Activated T-helper 2 cell treated with anti-CD3 and anti-CD28 coated beads, Interferon-gamma antibody, Interleukin-2, Interleukin-4, amounts not matched to agents 10 μg/mL and 5 μg/mL and 100 μg/mL, durations not matched to agents 14 hours and 24 hours and 36 hours (primary cell): ENCODE results near the gene HTRA3. TPM values are rescaled to one million over a fixed set of nuclear protein-coding genes. Genes with fewer than 3 reads are reported as not detected.

Source experiments
- DNase-seq: peaks from one replicate; pipeline ENCODE4 v3.0.0; 2021; ENCODE audit warnings: low spot score
- H3K27ac Mint-ChIP-seq: one replicate; pipeline ENCODE4 v1.8.0; 2021; ENCODE audit warnings: mixed read lengths
- H3K27me3 Mint-ChIP-seq: one replicate; pipeline ENCODE4 v1.8.0; 2021; ENCODE audit warnings: low read depth, mixed read lengths
- H3K36me3 Mint-ChIP-seq: one replicate; pipeline ENCODE4 v1.8.0; 2021; ENCODE audit warnings: low read depth, mixed read lengths
- H3K4me1 Mint-ChIP-seq: one replicate; pipeline ENCODE4 v1.8.0; 2021; ENCODE audit warnings: low read depth, mixed read lengths
- H3K4me3 Mint-ChIP-seq: one replicate; pipeline ENCODE4 v1.8.0; 2021; ENCODE audit warnings: low read depth, mild to moderate bottlenecking, moderate library complexity, mixed read lengths
- H3K9me3 Mint-ChIP-seq: one replicate; pipeline ENCODE4 v1.8.0; 2021; ENCODE audit warnings: mixed read lengths
- intact Hi-C: fragments of 100-400 bp; cut with micrococcal nuclease; formaldehyde crosslinking; loops from one replicate; pipeline ENCODE4 v1.15.1; 2023
- total RNA-seq: library from RNA; stranded (reverse); gene quantifications from 2 replicates; pipeline ENCODE4 v1.2.3, GENCODE V29; 2022

Gene HTRA3
- total RNA-seq, 1 donor from 2014 or later: 0.23 TPM

DNA sequence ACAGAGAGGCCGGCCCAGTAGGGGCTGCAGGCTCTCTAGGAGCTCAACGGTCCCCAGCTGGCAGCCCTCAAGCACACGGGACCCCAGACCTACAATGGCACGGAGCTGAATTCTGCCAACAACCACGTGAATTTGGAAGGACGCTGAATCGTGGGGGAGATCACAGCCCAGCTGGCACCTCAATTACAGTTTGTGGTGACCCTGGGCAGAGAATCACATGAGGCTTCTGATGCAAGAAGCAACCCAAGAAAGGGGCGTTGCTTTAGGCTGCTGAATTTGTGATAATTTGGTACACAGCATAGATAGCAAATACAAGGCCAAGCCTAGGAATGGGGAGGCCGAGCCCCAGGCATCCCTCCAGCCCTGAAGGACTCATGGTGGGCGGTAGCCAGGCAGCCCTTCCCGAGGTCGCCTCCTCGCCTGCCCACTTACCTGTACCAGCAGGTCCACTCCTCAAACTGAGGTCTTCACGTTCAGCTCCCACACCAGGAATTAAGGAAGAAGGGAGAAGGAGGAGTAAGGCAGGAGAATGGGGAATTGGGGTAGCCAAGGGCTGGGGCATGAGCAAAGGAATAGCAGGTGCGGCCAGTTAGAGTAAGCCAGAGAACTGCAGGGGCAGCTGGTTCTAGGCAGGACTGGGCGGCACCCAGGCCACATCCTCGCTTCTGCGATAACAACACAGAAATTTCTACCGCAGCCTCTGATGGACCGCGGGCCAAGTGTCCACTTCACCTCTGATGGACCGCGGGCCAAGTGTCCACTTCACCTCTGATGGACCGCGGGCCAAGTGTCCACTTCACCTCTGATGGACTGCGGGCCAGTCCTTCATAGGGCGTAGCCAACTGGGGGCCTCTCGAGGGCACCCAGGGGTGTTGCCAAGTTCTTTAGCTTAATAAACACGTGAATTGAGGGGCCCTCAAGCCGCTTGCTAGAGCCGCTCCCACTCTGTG, 23.4 kb upstream of the HTRA3 start:
- H3K4me1 Mint-ChIP-seq: no peaks in the 10 kb centered on the region
- no peak overlapping the region for H3K4me3 Mint-ChIP-seq
- no peaks in the 10 kb centered on the region for H3K9me3 Mint-ChIP-seq
- no peaks in the 10 kb centered on the region for H3K36me3 Mint-ChIP-seq
- no peak overlapping the region for H3K27ac Mint-ChIP-seq
- intact Hi-C loops: no loop called here
- no peak for DNase-seq
- H3K27me3 Mint-ChIP-seq: no peaks in the 10 kb centered on the region

GRCh38 chr4:8247047-8247930, 22.3 kb upstream of the HTRA3 start:
- no peaks in the 10 kb centered on the region for H3K27me3 Mint-ChIP-seq
- H3K36me3 Mint-ChIP-seq: no peaks in the 10 kb centered on the region
- H3K27ac Mint-ChIP-seq: no peak overlapping the region
- intact Hi-C loops: no loop called here
- no peak for DNase-seq
- H3K4me3 Mint-ChIP-seq: no peak overlapping the region
- no peaks in the 10 kb centered on the region for H3K9me3 Mint-ChIP-seq
- no peaks in the 10 kb centered on the region for H3K4me1 Mint-ChIP-seq

- H3K36me3 Mint-ChIP-seq: no peaks in the 10 kb centered on the region
- H3K27me3 Mint-ChIP-seq: no peaks in the 10 kb centered on the region
- H3K4me1 Mint-ChIP-seq: no peaks in the 10 kb centered on the region
- no peak overlapping the region for H3K4me3 Mint-ChIP-seq
- DNase-seq: no peak
- H3K27ac Mint-ChIP-seq: no peak overlapping the region
- intact Hi-C loops: no loop called here
- H3K9me3 Mint-ChIP-seq: no peaks in the 10 kb centered on the region
Observed at GRCh38 chr4:8248091-8248490, 21.5 kb upstream of the HTRA3 start.

- DNase-seq: no peak
- intact Hi-C loops: no loop called here
- Mint-ChIP-seq H3K4me1 (no peaks in the 10 kb centered on the region), H3K36me3 (no peaks in the 10 kb centered on the region), H3K9me3 (no peaks in the 10 kb centered on the region), H3K4me3 (no peak overlapping the region), H3K27ac (no peak overlapping the region), H3K27me3 (no peaks in the 10 kb centered on the region)
Observed at GRCh38 chr4:8250227-8250626, 19.3 kb upstream of the HTRA3 start.

- H3K9me3 Mint-ChIP-seq: no peaks in the 10 kb centered on the region
- intact Hi-C loops: no loop called here
- H3K27me3 Mint-ChIP-seq: no peaks in the 10 kb centered on the region
- no peaks in the 10 kb centered on the region for H3K4me1 Mint-ChIP-seq
- no peak for DNase-seq
- H3K36me3 Mint-ChIP-seq: no peaks in the 10 kb centered on the region
- no peak overlapping the region for H3K4me3 Mint-ChIP-seq
- H3K27ac Mint-ChIP-seq: no peak overlapping the region
Observed at GRCh38 chr4:8250637-8251036, 18.9 kb upstream of the HTRA3 start.

DNA sequence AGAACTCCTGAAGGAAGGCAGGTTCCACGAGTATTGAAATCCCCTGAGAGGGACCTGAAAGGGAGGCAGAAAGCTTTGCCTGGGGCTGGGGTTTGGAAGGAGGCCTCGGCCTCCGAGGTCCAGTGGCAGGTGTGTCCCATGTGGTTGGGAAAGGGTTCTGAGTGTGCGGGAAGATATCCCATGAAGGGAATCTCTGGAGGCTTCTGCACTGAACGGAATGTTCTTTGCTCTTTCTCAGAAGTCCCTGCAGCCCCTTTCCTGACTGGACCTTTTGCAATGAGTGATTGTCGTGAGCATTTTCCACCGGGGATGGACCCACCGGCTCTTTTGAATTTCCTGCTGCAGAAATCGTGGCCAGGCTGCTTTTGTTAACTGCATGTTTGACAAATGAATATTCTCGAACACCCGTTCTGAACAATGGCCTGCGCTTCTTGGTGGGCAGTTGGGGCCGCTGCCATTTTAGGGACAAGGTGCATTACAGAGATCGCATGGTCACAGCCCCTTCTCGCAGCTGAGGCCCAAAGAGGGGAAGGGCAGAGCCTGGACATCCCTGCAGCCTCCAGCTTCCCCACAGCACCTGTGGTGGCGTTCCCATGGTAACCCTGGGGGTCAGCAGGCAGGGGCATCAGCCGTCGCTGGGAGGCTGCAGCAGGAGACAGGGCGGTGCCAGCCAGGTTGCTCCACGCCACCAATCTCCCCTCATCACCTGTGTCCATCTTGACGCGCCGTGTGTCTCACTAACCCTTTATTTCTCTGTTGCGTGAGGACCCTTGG, 18.3 kb upstream of the HTRA3 start:
- H3K9me3 Mint-ChIP-seq: no peaks in the 10 kb centered on the region
- no peaks in the 10 kb centered on the region for H3K27me3 Mint-ChIP-seq
- intact Hi-C loops: no loop called here
- no peak overlapping the region for H3K4me3 Mint-ChIP-seq
- H3K4me1 Mint-ChIP-seq: no peaks in the 10 kb centered on the region
- no peak for DNase-seq
- H3K27ac Mint-ChIP-seq: no peak overlapping the region
- no peaks in the 10 kb centered on the region for H3K36me3 Mint-ChIP-seq

- no peak for DNase-seq
- Mint-ChIP-seq H3K4me3 (no peak overlapping the region), H3K4me1 (no peaks in the 10 kb centered on the region), H3K9me3 (no peaks in the 10 kb centered on the region), H3K36me3 (no peaks in the 10 kb centered on the region), H3K27ac (no peak overlapping the region), H3K27me3 (no peaks in the 10 kb centered on the region)
- intact Hi-C loops: no loop called here
Observed at GRCh38 chr4:8252301-8253173, 17.0 kb upstream of the HTRA3 start.

GRCh38 chr4:8254076-8254475, 15.5 kb upstream of the HTRA3 start:
- Mint-ChIP-seq H3K36me3 (no peaks in the 10 kb centered on the region), H3K27ac (no peak overlapping the region), H3K4me3 (no peak overlapping the region), H3K27me3 (no peaks in the 10 kb centered on the region), H3K9me3 (no peaks in the 10 kb centered on the region), H3K4me1 (no peaks in the 10 kb centered on the region)
- intact Hi-C loops: no loop called here
- DNase-seq: no peak

- intact Hi-C loops: no loop called here
- Mint-ChIP-seq H3K4me3 (no peak overlapping the region), H3K36me3 (no peaks in the 10 kb centered on the region), H3K27me3 (no peaks in the 10 kb centered on the region), H3K9me3 (no peaks in the 10 kb centered on the region), H3K27ac (no peak overlapping the region), H3K4me1 (no peaks in the 10 kb centered on the region)
- no peak for DNase-seq
Observed at GRCh38 chr4:8255698-8256441, 13.7 kb upstream of the HTRA3 start.

DNA sequence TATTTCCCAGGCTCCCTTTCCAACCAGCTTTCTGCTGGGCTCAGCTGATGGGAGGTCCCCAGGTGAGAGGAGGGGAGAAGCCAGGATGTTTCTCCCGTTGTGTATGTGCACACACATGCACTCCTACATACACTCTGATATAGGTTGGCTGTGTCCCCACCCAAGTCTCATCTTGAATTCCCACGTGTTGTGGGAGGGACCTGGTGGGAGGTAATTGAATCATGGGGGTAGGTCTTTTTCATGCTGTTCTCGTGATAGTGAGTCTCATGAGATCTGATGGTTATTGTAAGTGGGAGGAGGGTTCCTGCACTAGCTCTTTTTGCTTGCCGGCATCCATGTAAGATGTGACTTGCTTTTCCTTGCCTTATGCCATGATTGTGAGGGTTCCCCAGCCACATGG, 11.7 kb upstream of the HTRA3 start:
- no peak overlapping the region for H3K27ac Mint-ChIP-seq
- H3K4me1 Mint-ChIP-seq: no peaks in the 10 kb centered on the region
- no peak overlapping the region for H3K4me3 Mint-ChIP-seq
- H3K27me3 Mint-ChIP-seq: no peaks in the 10 kb centered on the region
- DNase-seq: no peak
- intact Hi-C loops: no loop called here
- H3K36me3 Mint-ChIP-seq: no peaks in the 10 kb centered on the region
- H3K9me3 Mint-ChIP-seq: no peaks in the 10 kb centered on the region

- intact Hi-C loops: no loop called here
- DNase-seq: no peak
- Mint-ChIP-seq H3K36me3 (no peaks in the 10 kb centered on the region), H3K9me3 (no peaks in the 10 kb centered on the region), H3K27me3 (no peaks in the 10 kb centered on the region), H3K4me1 (no peaks in the 10 kb centered on the region), H3K27ac (no peak overlapping the region), H3K4me3 (no peak overlapping the region)
Observed at GRCh38 chr4:8258552-8259212, 10.9 kb upstream of the HTRA3 start.
